NCI-H1930 (cell line): ENCODE data around the gene KLK8.
"Not testable (repeated sequence)": the region's sequence is repeated elsewhere in the genome, so short reads cannot be mapped to it uniquely, and the experiment has no call there.

ENCODE experiments used
- DNase-seq, 2 experiments: peaks; one replicate each; lab custom pipeline; 2025; lab: John Stamatoyannopoulos, UW

Gene KLK8

DNA sequence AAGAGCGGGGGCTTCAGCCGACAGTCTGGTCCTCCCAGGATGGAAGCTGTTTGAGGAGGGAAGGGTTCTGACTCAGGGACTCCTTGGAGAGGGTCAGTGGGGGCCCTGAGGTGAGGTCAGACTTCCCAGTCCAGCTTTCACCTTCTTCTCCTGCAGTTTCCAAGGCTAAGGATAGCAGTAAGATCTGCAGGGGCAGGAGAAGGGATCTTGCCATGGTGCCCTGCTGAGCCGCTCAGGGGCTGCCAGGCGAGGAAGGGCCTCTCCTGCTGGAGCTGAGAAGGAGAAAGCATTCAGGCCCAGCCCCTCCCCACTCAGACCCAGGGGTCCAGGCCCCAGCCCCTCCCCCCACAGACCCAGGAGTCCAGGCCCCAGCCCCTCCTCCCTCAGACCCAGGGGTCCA, 19.2 kb downstream of the KLK8 start:
- no peak for DNase-seq

DNA sequence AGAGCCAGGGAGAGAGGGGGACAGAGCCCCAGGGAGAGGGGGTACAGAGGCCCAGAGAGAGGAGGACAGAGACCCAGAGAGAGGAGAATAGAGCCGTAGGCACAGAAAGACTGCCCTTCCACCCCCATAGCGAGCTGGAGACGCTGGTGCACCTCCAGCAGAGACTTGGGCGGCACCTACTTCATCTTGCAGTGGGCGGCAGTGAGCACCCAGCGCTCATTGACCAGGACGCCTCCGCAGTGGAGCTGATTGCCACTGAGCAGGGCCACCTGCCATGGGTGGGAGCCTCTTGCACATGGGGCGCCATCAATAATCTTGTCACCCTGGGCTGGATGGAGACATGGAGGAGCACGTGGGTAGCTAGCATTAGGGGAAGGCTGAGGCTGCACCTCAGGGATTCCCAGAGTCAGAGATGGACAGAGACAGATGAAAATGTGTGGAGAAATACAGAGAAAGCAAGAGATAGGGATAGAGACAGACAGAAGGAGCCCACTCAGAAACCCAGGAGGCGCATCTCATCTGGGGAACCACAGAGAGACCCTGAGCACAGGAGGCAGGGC, 19.7 kb downstream of the KLK8 start:
- DNase-seq, result no peak

DNA sequence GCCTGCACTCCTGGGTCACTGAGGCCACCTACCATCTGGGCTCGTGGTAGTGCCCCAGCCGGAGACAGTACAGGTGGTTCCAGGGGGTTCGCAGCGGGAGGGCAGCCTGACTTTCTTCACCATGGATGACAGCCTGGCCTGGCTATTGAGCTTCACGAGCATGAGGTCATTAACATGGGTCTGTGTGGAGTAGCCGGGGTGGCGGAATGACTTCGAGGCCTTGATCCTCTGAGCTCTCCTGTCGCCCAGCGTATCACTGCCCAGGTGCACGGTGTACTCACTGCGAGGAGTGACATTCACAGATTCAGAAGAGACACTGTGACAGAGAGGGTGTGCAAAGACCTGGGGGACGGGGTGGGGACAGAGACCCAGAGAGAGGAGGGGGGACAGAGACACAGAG, 21.2 kb downstream of the KLK8 start:
- peak in 1 of 2 experiments; percentile 25 for DNase-seq

DNA sequence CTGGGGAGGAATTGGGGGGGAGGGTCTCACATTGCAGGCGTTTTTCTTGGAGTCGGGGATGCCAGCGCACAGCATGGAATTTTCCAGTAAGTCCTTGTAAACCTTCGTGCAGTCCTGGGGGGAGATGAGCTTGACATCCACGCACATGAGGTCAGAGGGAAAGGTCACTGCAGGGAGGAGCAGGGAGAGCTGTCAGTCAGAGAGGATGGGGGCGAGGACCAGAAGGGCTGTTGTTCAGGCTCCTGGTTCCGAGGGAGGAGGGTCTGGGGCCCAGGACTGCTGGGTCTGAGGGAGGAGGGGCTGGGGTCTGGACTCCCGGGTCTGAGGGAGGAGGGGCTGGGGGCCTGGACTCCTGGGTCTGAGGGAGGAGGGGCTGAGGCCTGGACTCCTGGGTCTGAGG, 21.6 kb downstream of the KLK8 start:
- no peak for DNase-seq

GRCh38 chr19:50978772-50979390, 22.5 kb downstream of the KLK8 start:
- DNase-seq, result no peak

DNA sequence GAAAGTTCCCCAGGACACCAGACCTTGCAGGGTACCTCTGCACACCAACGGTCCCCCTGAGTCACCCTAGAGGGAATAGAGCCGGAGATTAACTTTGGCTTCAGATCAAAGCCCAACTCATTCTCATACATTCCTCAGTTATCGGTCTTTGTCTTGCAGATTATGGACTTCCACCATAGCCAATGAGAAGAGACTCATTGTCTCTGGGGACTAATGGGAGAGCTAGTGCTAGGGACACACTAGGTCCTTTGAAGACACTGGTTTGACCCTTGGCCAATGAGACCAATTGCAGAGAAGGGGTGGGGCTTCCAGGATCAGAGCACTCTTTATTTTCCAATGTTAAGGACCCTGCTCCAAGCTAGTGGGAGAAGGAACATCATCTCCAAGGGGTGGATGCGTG, 23.8 kb downstream of the KLK8 start:
- no peak for DNase-seq

- DNase-seq, result no peak
Observed at GRCh38 chr19:50975766-50976165, 25.6 kb downstream of the KLK8 start.

GRCh38 chr19:50974702-50975556, 26.5 kb downstream of the KLK8 start:
- no peak for DNase-seq

DNA sequence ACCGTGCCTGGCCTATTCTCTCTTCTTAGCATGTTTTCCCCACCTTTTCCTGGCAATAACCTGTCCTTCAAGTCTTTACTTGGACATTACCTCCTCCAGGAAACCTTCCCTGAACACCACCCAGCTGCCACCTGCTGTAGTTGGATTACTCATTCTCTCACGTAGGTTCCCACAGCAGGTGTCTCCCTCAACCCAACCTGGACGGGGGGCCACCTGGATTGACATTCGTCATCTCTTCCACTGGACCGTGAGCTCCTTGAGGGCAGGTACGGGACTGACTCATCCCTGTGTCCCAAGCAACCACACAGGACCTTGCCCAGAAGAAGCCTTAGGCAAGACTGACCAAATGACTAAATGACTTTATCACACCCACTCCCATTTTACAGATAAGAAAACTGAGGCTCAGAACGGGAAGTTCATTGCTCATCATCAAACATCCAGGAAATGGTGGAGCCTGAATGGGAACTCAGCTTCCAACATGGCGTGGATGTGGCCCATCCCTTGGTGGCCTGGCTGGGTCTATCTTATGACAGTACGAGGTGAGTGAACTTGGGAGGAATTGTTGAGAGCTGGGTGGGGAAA, 28.5 kb downstream of the KLK8 start:
- DNase-seq, result no peak

DNA sequence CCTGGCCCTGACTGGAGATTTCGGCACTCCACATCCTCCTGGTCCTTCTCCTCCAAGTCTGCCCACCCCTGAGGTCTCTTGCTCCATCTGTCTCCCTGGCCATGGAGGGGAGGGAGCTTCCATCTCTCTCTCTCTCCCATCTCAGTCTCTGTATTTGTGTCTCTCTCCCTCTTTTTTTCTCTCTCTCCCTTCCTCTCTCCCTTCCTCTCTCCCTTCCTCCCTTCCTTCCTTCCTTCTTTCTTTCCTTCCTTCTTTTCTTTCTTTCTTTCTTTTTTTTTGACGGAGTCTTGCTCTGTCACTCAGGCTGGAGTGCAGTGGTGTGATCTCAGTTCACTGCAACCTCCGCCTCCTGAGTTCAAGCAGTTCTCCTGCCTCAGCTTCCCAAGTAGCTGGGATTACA, 31.6 kb downstream of the KLK8 start:
- DNase-seq, result not testable (repeated sequence)

- no peak for DNase-seq
Observed at GRCh38 chr19:50969413-50969760, 32.0 kb downstream of the KLK8 start, which contains the start of gene KLK6. KLK6 (minus strand) TSS chr19:50969591; CDS start chr19:50968104, 1,487 bp downstream.

DNA sequence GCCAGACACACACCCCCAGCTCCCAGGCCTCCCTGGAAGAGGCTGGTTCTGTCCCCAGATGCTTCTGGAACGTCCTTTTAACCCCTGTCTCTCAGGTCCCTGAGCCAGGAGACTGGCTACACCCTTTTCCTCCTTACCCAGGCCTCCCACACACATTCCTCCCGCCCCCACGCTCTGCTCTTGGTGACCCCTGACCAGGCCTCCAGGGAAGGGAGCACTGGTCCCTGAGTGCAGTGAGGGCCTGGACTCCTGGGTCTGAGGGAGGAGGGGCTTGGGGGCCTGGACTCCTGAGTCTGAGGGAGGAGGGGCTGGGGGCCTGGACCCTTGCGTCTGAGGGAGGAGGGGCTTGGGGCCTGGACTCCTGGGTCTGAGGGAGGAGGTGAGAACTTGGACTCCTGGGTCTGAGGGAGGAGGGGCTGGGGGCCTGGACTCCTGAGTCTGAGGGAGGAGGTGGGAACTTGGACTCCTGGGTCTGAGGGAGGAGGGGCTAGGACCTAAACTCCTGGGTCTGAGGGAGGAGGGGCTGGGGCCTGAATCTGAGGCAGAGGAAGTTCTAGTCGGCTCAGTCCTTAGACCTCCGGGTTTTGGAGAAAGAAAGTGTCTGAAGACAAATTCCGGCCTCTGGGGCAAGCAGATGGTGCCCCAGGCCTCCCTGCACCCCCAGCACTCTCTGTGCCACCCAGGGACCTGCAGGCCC, 32.5 kb downstream of the KLK8 start:
- no peak for DNase-seq

DNA sequence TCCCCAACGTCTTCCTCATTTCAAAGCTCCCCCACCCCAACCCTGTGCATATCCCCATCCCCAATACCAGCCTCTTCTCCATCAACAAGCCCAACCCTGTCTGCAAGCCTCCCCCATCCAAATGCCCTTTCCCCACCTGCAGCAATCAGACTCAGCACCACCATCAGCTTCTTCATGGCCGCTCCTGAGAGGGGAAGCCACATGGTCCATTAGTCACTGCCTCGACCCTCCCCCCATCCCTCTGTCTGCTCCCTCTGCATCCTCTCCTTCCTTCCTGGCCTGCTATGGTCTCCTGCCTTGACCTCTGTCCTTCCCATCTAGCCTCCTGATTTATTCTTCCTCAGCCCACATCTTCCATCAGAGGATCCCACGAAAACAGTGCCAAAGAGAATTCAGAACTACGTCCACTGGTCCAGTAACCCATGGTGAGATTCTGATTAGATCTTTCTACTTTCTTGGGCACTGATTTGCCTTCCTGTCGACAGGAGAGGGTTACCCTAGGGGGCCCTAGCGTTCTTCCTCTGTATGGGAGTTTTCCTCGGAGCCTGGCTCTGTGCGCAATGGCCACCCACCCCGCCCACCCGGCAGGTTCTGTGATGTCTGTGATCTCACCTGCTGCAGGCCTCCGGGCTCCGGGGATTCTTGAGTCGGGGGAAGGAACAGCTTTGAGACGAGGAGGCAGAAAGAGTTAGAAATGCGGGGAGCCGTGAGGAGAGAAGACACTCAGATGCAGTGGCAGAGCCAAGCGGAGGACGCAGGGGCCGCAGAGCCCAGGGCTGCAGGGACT, 33.3 kb downstream of the KLK8 start:
- DNase-seq, result no peak

- DNase-seq, result no peak
Observed at GRCh38 chr19:50964266-50964665, 37.1 kb downstream of the KLK8 start.

- no peak for DNase-seq
Observed at GRCh38 chr19:50963381-50963780, 38.0 kb downstream of the KLK8 start.

DNA sequence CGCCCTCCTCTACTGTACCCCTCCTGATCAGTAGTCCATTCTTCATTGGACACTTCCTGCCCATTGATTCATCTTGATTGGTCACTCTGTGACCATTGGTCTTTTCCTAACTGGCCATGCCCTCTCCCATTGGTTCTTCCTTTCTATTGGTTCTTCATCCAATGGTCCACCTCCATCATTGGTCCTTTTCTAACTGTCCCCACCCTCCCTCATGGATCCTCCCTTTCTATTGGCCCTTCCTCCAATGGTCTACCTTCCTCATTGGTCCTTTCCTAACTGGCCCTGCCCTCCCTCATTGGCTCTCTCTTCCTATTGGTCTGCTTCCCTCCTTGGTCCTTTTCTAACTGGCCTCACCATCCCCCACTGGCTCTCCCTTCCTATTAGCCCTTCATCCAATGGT, 39.2 kb downstream of the KLK8 start:
- no peak for DNase-seq

GRCh38 chr19:50959731-50960500, 41.5 kb downstream of the KLK8 start:
- DNase-seq, result no peak

DNA sequence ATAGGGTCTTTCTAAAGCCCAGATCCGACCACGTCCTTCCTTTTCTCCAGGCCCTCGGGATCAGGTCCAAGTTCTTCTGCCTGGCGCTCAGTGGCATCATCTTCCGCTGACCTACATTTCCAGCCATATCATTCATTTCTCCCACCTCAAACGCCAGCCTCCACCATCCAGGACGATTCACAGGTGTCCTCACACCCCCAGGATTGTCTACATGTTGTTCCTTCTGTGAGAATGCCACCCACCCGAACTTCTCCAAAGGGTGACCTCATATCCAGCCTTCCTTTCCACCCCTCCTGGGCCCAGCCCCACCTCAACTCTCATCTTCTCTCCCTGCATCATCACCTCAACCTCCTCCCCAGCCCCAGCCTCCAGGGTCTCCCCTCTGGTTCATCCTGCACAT, 43.8 kb downstream of the KLK8 start:
- DNase-seq, result no peak

DNA sequence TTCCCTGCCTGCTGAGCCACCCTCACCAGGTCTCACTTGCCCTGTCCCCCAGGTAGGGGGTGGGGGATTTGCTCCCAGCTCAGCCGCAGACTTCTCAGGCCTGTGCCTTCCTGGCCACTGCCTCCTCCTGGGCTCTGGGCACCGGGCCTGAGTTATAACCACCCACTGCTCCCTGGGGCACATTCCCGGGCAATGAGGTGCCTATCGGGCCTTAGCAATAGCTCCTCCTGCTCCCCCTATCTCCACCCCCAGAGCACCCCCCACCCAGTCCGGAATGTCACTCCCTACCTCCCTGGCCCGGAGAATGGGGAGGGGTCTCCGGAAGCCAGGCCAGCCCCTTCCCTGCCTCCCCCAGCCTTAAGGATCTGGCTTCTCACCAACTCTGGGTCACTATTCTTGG, 48.5 kb downstream of the KLK8 start, which contains the start of gene KLK5:
Gene KLK5 (minus strand): TSS at position 129 of the 400 bp plus-strand sequence. CDS start 381 bp downstream, outside the sequence.
- no peak for DNase-seq

DNA sequence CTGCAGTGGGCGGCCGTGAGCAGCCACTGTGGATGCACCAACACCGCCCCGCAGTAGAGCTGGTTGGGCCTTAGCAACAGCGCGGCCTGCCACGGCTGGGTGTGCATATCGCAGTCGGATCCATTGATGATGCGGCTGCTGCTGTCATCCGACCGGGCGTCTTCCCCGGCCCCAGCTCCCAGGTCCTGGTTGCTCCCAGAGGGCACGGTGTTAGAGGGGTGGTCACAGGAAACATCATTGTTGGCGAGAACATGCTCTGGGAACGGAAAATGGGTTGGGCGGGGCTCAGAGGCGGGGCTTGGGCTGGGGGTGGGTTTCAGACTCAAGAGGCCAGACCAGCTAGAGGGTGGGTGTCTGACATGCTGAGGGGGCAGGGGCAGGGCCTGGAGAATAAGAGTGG, 51.5 kb downstream of the KLK8 start:
- DNase-seq, result no peak

- no peak for DNase-seq
Observed at GRCh38 chr19:50947123-50947522, 54.3 kb downstream of the KLK8 start.
